ENCODE measurements around the gene PAGR1.
A peak's percentile ranks its signal among the peaks of the same experiment; 100 is the strongest.
"Not testable (repeated sequence)": the region's sequence is repeated elsewhere in the genome, so short reads cannot be mapped to it uniquely, and the experiment has no call there.

The PAGR1 gene

GRCh38 chr16:29789775-29790182 lies 26.2 kb upstream of the PAGR1 start:
- peak overlapping the region; percentile 96 for H3K4me3 ChIP-seq (ENCODE audit: low read depth, low read length)
- TF ChIP-seq, protein P1, sequence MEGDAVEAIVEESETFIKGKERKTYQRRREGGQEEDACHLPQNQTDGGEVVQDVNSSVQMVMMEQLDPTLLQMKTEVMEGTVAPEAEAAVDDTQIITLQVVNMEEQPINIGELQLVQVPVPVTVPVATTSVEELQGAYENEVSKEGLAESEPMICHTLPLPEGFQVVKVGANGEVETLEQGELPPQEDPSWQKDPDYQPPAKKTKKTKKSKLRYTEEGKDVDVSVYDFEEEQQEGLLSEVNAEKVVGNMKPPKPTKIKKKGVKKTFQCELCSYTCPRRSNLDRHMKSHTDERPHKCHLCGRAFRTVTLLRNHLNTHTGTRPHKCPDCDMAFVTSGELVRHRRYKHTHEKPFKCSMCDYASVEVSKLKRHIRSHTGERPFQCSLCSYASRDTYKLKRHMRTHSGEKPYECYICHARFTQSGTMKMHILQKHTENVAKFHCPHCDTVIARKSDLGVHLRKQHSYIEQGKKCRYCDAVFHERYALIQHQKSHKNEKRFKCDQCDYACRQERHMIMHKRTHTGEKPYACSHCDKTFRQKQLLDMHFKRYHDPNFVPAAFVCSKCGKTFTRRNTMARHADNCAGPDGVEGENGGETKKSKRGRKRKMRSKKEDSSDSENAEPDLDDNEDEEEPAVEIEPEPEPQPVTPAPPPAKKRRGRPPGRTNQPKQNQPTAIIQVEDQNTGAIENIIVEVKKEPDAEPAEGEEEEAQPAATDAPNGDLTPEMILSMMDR (IDR thresholded peaks at IDR 0.05; ENCODE audit: control insufficient read depth, extremely low read depth, insufficient read depth) = no peak
- no peak for DNase-seq (ENCODE audit: low read depth)

DNA sequence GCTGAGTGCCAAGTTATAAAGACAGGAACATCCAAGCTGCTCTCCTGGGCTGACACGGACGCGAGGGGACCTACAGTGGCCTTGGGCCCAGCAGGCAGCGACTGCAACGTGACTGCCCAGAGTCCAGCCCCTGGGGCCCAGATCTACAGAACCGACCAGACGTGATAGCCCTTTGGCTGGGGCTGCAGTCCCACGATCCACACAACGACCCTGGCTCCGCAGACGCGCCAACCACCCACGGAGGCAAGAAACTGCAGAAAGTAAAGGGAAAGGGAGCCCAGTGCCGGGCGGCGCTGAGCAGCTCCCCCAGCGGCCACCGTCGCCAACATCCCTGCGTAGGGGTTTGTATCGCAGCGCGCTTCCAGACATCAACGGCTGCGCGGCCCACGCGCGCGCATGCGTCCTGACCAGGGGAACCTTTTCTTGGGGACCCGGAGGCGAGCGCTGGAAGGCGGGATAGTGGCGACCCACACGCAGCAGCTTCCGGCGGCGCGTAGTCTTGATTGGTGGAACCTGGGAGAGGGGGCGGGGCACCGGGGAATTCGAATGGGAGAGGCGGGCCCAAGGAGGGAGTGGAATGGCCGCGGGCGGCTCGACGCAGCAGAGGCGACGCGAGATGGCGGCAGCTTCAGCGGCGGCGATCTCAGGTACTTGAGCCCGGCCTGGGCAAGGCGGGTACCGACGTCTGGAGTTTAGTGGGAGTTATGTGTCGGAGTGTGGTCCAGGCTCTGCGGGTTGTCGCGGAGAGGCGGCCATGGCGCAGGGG lies 25.6 kb upstream of the PAGR1 start, which contains the start of gene KIF22:
TSS of gene KIF22 (plus strand) at position 569 of the 766 bp plus-strand sequence. CDS start at position 578, 9 bp downstream.
- DNase-seq (ENCODE audit: low read depth) = peak; percentile 96
- TF ChIP-seq, protein P1 (IDR thresholded peaks at IDR 0.05; ENCODE audit: control insufficient read depth, extremely low read depth, insufficient read depth) = peak; percentile 69

DNA sequence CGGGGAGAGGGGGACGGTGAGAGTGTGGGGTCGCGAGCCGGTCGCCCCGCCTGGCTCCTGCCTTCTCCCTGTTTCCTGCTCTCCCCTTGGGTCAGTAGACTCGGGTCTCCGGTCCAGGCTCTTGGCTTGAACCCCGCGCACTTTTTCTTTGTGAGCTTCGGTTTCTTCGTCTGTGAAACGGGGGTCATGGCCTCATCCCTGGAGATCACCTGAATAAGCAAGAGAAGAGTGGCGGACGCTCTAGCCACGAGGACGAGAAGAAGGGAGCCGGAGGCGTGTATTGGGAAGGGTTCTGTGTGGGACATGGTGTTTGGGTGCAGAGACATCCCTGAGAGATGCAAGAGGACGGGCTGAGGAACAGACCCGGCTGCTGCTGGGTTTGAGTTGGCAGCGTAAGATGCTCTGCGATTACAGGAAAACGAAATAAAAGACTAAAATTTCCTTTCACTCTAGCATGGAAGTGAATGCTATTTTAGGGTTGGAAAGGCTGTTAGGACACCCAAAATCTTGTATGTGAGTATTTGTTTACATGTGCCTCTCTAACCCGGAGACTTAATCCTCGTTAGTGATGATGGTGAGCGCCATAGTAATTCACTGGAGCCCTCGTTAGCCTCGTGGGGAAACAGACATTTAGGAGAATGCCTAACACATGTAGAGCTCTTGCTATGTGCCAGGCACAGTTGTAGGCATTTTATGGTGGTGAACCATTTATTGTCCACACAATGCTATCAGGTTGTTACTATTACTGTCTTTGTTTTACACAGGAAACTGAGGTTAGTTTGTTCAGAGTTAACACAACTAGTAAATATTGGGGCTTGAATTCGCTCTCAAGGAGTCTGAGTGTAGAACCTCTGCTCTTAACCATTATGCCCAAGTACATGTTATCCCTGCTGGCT lies 24.8 kb upstream of the PAGR1 start:
- TF ChIP-seq, protein P1 (IDR thresholded peaks at IDR 0.05; ENCODE audit: control insufficient read depth, extremely low read depth, insufficient read depth) = no peak
- DNase-seq (ENCODE audit: low read depth) = no peak
- H3K4me3 ChIP-seq (ENCODE audit: low read depth, low read length) = peak overlapping the region; percentile 96

More for the DNA sequence above, 25.6 kb upstream of the PAGR1 start, which contains the start of gene KIF22:
- H3K4me3 ChIP-seq (ENCODE audit: low read depth, low read length) = peak within 1 kb of the TSS; percentile 96

- peak overlapping the region; percentile 96 for H3K4me3 ChIP-seq (ENCODE audit: low read depth, low read length)
- TF ChIP-seq, protein P1 (IDR thresholded peaks at IDR 0.05; ENCODE audit: control insufficient read depth, extremely low read depth, insufficient read depth) = no peak
- no peak for DNase-seq (ENCODE audit: low read depth)
Measured at GRCh38 chr16:29791845-29792807, 23.8 kb upstream of the PAGR1 start.

DNA sequence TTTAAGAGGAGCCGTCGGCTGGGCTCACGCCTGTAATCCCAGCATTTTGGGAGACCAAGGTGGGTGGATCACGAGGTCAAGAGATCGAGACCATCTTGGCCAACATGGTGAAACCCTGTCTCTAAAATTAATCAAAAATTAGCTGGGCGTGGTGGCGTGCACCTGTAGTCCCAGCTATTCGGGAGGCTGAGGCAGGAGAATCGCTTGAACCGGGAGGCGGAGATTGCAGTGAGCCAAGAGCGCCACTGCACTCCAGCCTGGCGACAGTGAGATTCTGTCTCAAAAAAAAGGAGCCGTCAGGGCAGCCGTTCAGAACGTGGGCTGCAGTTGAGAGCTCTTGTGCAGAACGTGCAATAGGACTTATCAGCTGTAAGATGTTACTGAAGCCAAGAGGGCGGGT lies 22.8 kb upstream of the PAGR1 start:
- H3K4me3 ChIP-seq (ENCODE audit: low read depth, low read length); DNase-seq (ENCODE audit: low read depth): not testable (repeated sequence)

GRCh38 chr16:29794231-29794710 lies 21.7 kb upstream of the PAGR1 start:
- no peak for DNase-seq (ENCODE audit: low read depth)

More at GRCh38 chr16:29794231-29794710, 21.7 kb upstream of the PAGR1 start:
- no peak overlapping the region for H3K4me3 ChIP-seq (ENCODE audit: low read depth, low read length)
- TF ChIP-seq, protein P1 (IDR thresholded peaks at IDR 0.05; ENCODE audit: control insufficient read depth, extremely low read depth, insufficient read depth) = no peak
